Measurements from ENCODE around the gene FGR.

The FGR gene

GRCh38 chr1:27615346-27616192, 19.4 kb downstream of the FGR start:
- DNase-seq (ENCODE audit: low read depth): no peak

GRCh38 chr1:27614625-27615344, 20.2 kb downstream of the FGR start:
- no peak for DNase-seq (ENCODE audit: low read depth)

GRCh38 chr1:27614043-27614624, 20.9 kb downstream of the FGR start:
- no peak for DNase-seq (ENCODE audit: low read depth)

GRCh38 chr1:27612718-27613117, 22.3 kb downstream of the FGR start:
- no peak for DNase-seq (ENCODE audit: low read depth)

- no peak for DNase-seq (ENCODE audit: low read depth)
Measured at GRCh38 chr1:27611450-27611849, 23.5 kb downstream of the FGR start.

- DNase-seq (ENCODE audit: low read depth): no peak
Measured at GRCh38 chr1:27609618-27610240, 25.3 kb downstream of the FGR start.

GRCh38 chr1:27609210-27609555, 25.8 kb downstream of the FGR start:
- DNase-seq (ENCODE audit: low read depth): no peak

- no peak for DNase-seq (ENCODE audit: low read depth)
Measured at GRCh38 chr1:27607239-27607804, 27.7 kb downstream of the FGR start.

GRCh38 chr1:27606708-27607238, 28.2 kb downstream of the FGR start:
- DNase-seq (ENCODE audit: low read depth): no peak

- no peak for DNase-seq (ENCODE audit: low read depth)
Measured at GRCh38 chr1:27605796-27606707, 28.9 kb downstream of the FGR start.

- no peak for DNase-seq (ENCODE audit: low read depth)
Measured at GRCh38 chr1:27605300-27605766, 29.7 kb downstream of the FGR start.

- DNase-seq (ENCODE audit: low read depth): no peak
Measured at GRCh38 chr1:27604579-27605299, 30.2 kb downstream of the FGR start.

- DNase-seq (ENCODE audit: low read depth): peak; percentile 91
Measured at GRCh38 chr1:27603681-27604578, 31.1 kb downstream of the FGR start, which contains the start of gene AHDC1. AHDC1 (minus strand) TSS chr1:27604144; CDS start chr1:27552115, 52,029 bp downstream.

- DNase-seq (ENCODE audit: low read depth): no peak
Measured at GRCh38 chr1:27603309-27603680, 31.7 kb downstream of the FGR start.

GRCh38 chr1:27602462-27603308, 32.3 kb downstream of the FGR start:
- no peak for DNase-seq (ENCODE audit: low read depth)

- no peak for DNase-seq (ENCODE audit: low read depth)
Measured at GRCh38 chr1:27601771-27602461, 33.1 kb downstream of the FGR start.

- DNase-seq (ENCODE audit: low read depth): no peak
Measured at GRCh38 chr1:27601321-27601770, 33.6 kb downstream of the FGR start.
